BE2C (cell line): Measurements from ENCODE around the gene NRROS.

Source experiments
- DNase-seq: peaks from one replicate; pipeline ENCODE4 v3.0.0-alpha.2; 2020
- H3K27me3 ChIP-seq: fragments of 250-450 bp; sonication (Bioruptor Pico); 2 replicates; pipeline ENCODE4 v1.5.1; 2020; ENCODE audit warnings: mild to moderate bottlenecking
- H3K36me3 ChIP-seq: fragments of 250-450 bp; sonication (Bioruptor Pico); 2 replicates; pipeline ENCODE4 v1.5.1; 2020; ENCODE audit warnings: mild to moderate bottlenecking
- H3K4me1 ChIP-seq: fragments of 250-450 bp; sonication (Bioruptor Pico); 2 replicates; pipeline ENCODE4 v1.5.1; 2020
- H3K4me3 ChIP-seq: 2 replicates; pipeline ENCODE4 v1.5.1; 2011; ENCODE audit warnings: low read depth, low read length
- H3K9me3 ChIP-seq: fragments of 250-450 bp; sonication (Bioruptor Pico); 2 replicates; pipeline ENCODE4 v1.5.1; 2020
- CTCF ChIP-seq: IDR thresholded peaks from 2 replicates; pipeline ENCODE4 v1.5.1; 2012; ENCODE audit warnings: mild to moderate bottlenecking, low read depth, low read length

The NRROS gene

GRCh38 chr3:196700801-196701200 is 61.3 kb downstream of the NRROS start:
- Histone ChIP-seq H3K36me3 (no peaks in the 10 kb centered on the region), H3K27me3 (no peaks in the 10 kb centered on the region), H3K4me3 (no peak overlapping the region), H3K9me3 (no peaks in the 10 kb centered on the region), H3K4me1 (no peaks in the 10 kb centered on the region)
- no peak for DNase-seq
- no peak for TF ChIP-seq CTCF

- Histone ChIP-seq H3K4me1 (no peaks in the 10 kb centered on the region), H3K36me3 (no peaks in the 10 kb centered on the region), H3K27me3 (no peaks in the 10 kb centered on the region), H3K9me3 (no peaks in the 10 kb centered on the region), H3K4me3 (no peak overlapping the region)
- no peak for TF ChIP-seq CTCF
- no peak for DNase-seq
Observed at GRCh38 chr3:196706327-196706726, 66.8 kb downstream of the NRROS start.

GRCh38 chr3:196706731-196707130 is 67.2 kb downstream of the NRROS start:
- Histone ChIP-seq H3K27me3 (no peaks in the 10 kb centered on the region), H3K9me3 (no peaks in the 10 kb centered on the region), H3K36me3 (no peaks in the 10 kb centered on the region), H3K4me1 (no peaks in the 10 kb centered on the region), H3K4me3 (no peak overlapping the region)
- DNase-seq, result no peak
- no peak for TF ChIP-seq CTCF

- no peak for DNase-seq
- Histone ChIP-seq H3K9me3 (no peaks in the 10 kb centered on the region), H3K4me1 (no peaks in the 10 kb centered on the region), H3K4me3 (no peak overlapping the region), H3K27me3 (no peaks in the 10 kb centered on the region), H3K36me3 (no peaks in the 10 kb centered on the region)
- no peak for TF ChIP-seq CTCF
Observed at GRCh38 chr3:196707566-196707965, 68.1 kb downstream of the NRROS start.

- Histone ChIP-seq H3K27me3 (no peaks in the 10 kb centered on the region), H3K4me1 (no peaks in the 10 kb centered on the region), H3K4me3 (no peak overlapping the region), H3K36me3 (no peaks in the 10 kb centered on the region), H3K9me3 (no peaks in the 10 kb centered on the region)
- TF ChIP-seq CTCF, result no peak
- no peak for DNase-seq
Observed at GRCh38 chr3:196708467-196708866, 69.0 kb downstream of the NRROS start.
